Brain microvascular endothelial cell (primary cell): ENCODE data around the gene FARS2.

Experiments used
- DNase-seq: peaks from one replicate; pipeline ENCODE4 v3.0.0-alpha.2; 2020
- H3K27ac ChIP-seq: fragments of 250-450 bp; sonication (Bioruptor Pico); 2 replicates; pipeline ENCODE4 v1.5.1; 2020; ENCODE audit warnings: mild to moderate bottlenecking, moderate library complexity
- H3K27me3 ChIP-seq: fragments of 250-450 bp; sonication (Bioruptor Pico); replicated peaks from 2 replicates; pipeline ENCODE4 v1.5.1; 2020; ENCODE audit warnings: mild to moderate bottlenecking
- H3K36me3 ChIP-seq: fragments of 250-450 bp; sonication (Bioruptor Pico); replicated peaks from 2 replicates; pipeline ENCODE4 v1.5.1; 2020; ENCODE audit warnings: mild to moderate bottlenecking
- H3K4me3 ChIP-seq: 2 replicates; pipeline ENCODE4 v1.5.1; 2011; ENCODE audit warnings: low read depth, mild to moderate bottlenecking, control low read depth, low read length, moderate library complexity
- CTCF ChIP-seq: IDR thresholded peaks from 2 replicates; pipeline ENCODE4 v1.5.1; 2011; ENCODE audit warnings: low read depth, mild to moderate bottlenecking, moderate library complexity, low read length, control low read depth, inconsistent platforms; ENCODE audit errors: missing control alignments
- in situ Hi-C: cut with HindIII; loops from 2 replicates; pipeline ENCODE4 v1.10.0; 2017; ENCODE audit warnings: low sequenced_read_pairs, low pct_ligation_motif_present

Gene FARS2

GRCh38 chr6:5457983-5458683 is 196.8 kb downstream of the FARS2 start:
- H3K4me3 ChIP-seq = no peak overlapping the region
- no peaks in the 10 kb centered on the region for H3K27me3 ChIP-seq
- no peak overlapping the region for H3K27ac ChIP-seq
- no peak for DNase-seq
- in situ Hi-C loops = no loop called here
- H3K36me3 ChIP-seq = no peaks in the 10 kb centered on the region
- no peak for TF ChIP-seq CTCF

- no peak overlapping the region for H3K4me3 ChIP-seq
- in situ Hi-C loops = no loop called here
- H3K27ac ChIP-seq = no peak overlapping the region
- H3K36me3 ChIP-seq = no peaks in the 10 kb centered on the region
- TF ChIP-seq CTCF = no peak
- no peak for DNase-seq
- H3K27me3 ChIP-seq = no peaks in the 10 kb centered on the region
Observed at GRCh38 chr6:5459346-5459745, 198.0 kb downstream of the FARS2 start.

GRCh38 chr6:5461365-5461764 is 200.1 kb downstream of the FARS2 start:
- no peak for DNase-seq
- in situ Hi-C loops = no loop called here

GRCh38 chr6:5462856-5463255 is 201.5 kb downstream of the FARS2 start:
- no peak overlapping the region for H3K27ac ChIP-seq
- TF ChIP-seq CTCF = no peak
- in situ Hi-C loops = no loop called here
- no peak overlapping the region for H3K4me3 ChIP-seq
- DNase-seq = no peak
- H3K36me3 ChIP-seq = no peaks in the 10 kb centered on the region
- H3K27me3 ChIP-seq = no peaks in the 10 kb centered on the region

More at GRCh38 chr6:5461365-5461764, 200.1 kb downstream of the FARS2 start:
- H3K4me3 ChIP-seq = no peak overlapping the region
- H3K36me3 ChIP-seq = no peaks in the 10 kb centered on the region
- no peak overlapping the region for H3K27ac ChIP-seq
- no peaks in the 10 kb centered on the region for H3K27me3 ChIP-seq
- no peak for TF ChIP-seq CTCF

GRCh38 chr6:5463690-5464089 is 202.4 kb downstream of the FARS2 start:
- no peak for TF ChIP-seq CTCF
- no peak overlapping the region for H3K27ac ChIP-seq
- no peak overlapping the region for H3K4me3 ChIP-seq
- no peak for DNase-seq
- in situ Hi-C loops = no loop called here
- no peaks in the 10 kb centered on the region for H3K27me3 ChIP-seq
- H3K36me3 ChIP-seq = no peaks in the 10 kb centered on the region
